HEK293 (cell line): ENCODE results near the gene ACBD3.

Experiments
- CTCF ChIA-PET: fragments of 350-600 bp; formaldehyde crosslinking; extraction: SDS; loops from one replicate; lab custom pipeline; 2021; ENCODE audit warnings: antibody characterized with exemption; lab: Yijun Ruan, JAX
- POLR2A ChIA-PET: fragments of 300-600 bp; formaldehyde crosslinking; extraction: SDS; loops from one replicate; lab custom pipeline; 2020; ENCODE audit warnings: antibody characterized with exemption, inconsistent platforms; lab: Yijun Ruan, JAX
- H3K27ac ChIP-seq: fragments of 200-500 bp; sonication (Bioruptor generic); 2 replicates; pipeline ENCODE4 v1.5.1; 2014; ENCODE audit warnings: low read depth, low read length, control low read depth, inconsistent platforms; ENCODE audit errors: extremely low read depth
- H3K36me3 ChIP-seq, 2 experiments: fragments of 200-500 bp in 1 of 2; sonication (Bioruptor generic) in 1 of 2; 1 replicate in 1 of 2; 2 replicates in 1 of 2; pipeline ENCODE4 v1.5.1; 2014 to 2017; ENCODE audit warnings: inconsistent platforms in 2 of 2, low read length in 2 of 2; ENCODE audit not compliant: control insufficient read depth in 2 of 2, insufficient read depth in 1 of 2
- H3K4me1 ChIP-seq: fragments of 200-500 bp; sonication (Bioruptor generic); 2 replicates; pipeline ENCODE4 v1.5.1; 2014; ENCODE audit warnings: mild to moderate bottlenecking, low read length, inconsistent platforms; ENCODE audit not compliant: control insufficient read depth, insufficient read depth
- H3K4me3 ChIP-seq: 2 replicates; pipeline ENCODE4 v1.5.1; 2011; ENCODE audit warnings: low read depth, mild to moderate bottlenecking, control low read depth, low read length, moderate library complexity
- H3K9me3 ChIP-seq: fragments of 200-500 bp; sonication (Bioruptor generic); 2 replicates; pipeline ENCODE4 v1.5.1; 2014; ENCODE audit warnings: low read depth, low read length, inconsistent platforms; ENCODE audit not compliant: control insufficient read depth, insufficient read depth
- EGR2 ChIP-seq: fragments of 450-650 bp; formaldehyde crosslinking; IDR thresholded peaks from 2 replicates; pipeline ENCODE4 v1.5.1; 2016; ENCODE audit warnings: low read depth, missing biosample characterization, missing genetic modification characterization
- GLIS1 ChIP-seq: fragments of 450-650 bp; formaldehyde crosslinking; IDR thresholded peaks from 2 replicates; pipeline ENCODE4 v1.5.1; 2016; ENCODE audit warnings: missing biosample characterization, missing genetic modification characterization
- GLIS2 ChIP-seq: fragments of 450-650 bp; formaldehyde crosslinking; IDR thresholded peaks from 2 replicates; pipeline ENCODE4 v1.5.1; 2016; ENCODE audit warnings: missing biosample characterization, missing genetic modification characterization
- HOXA7 ChIP-seq: sonication (generic); formaldehyde crosslinking; IDR thresholded peaks from 2 replicates; pipeline ENCODE4 v1.8.1; 2022; ENCODE audit warnings: missing genetic modification reagents, borderline replicate concordance
- KLF8 ChIP-seq: fragments of 450-650 bp; formaldehyde crosslinking; IDR thresholded peaks from 2 replicates; pipeline ENCODE4 v1.5.1; 2016; ENCODE audit warnings: missing biosample characterization, missing genetic modification characterization
- ZFHX2 ChIP-seq: fragments of 450-650 bp; formaldehyde crosslinking; conservative IDR thresholded peaks from 2 replicates; pipeline ENCODE4 v1.5.1; 2016; ENCODE audit warnings: missing biosample characterization, missing genetic modification characterization
- ZNF112 ChIP-seq: fragments of 450-650 bp; formaldehyde crosslinking; IDR thresholded peaks from 2 replicates; pipeline ENCODE4 v1.5.0; 2017; ENCODE audit warnings: missing biosample characterization, missing genetic modification characterization
- ZNF138 ChIP-seq: fragments of 450-650 bp; formaldehyde crosslinking; IDR thresholded peaks from 2 replicates; pipeline ENCODE4 v1.5.1; 2016; ENCODE audit warnings: missing biosample characterization, missing genetic modification characterization, borderline replicate concordance
- ZNF239 ChIP-seq: fragments of 450-650 bp; formaldehyde crosslinking; IDR thresholded peaks from 2 replicates; pipeline ENCODE4 v1.5.1; 2016; ENCODE audit warnings: missing biosample characterization, missing genetic modification characterization
- ZNF280C ChIP-seq: fragments of 450-650 bp; formaldehyde crosslinking; IDR thresholded peaks from 2 replicates; pipeline ENCODE4 v1.5.1; 2016; ENCODE audit warnings: missing biosample characterization, missing genetic modification characterization
- ZNF335 ChIP-seq: fragments of 450-650 bp; formaldehyde crosslinking; conservative IDR thresholded peaks from 2 replicates; pipeline ENCODE4 v1.5.1; 2016; ENCODE audit warnings: missing biosample characterization, missing genetic modification characterization
- ZNF37A ChIP-seq: fragments of 450-650 bp; IDR thresholded peaks from 2 replicates; pipeline ENCODE4 v1.5.1; 2018; ENCODE audit warnings: missing biosample characterization, missing genetic modification characterization
- ZNF398 ChIP-seq: fragments of 450-650 bp; formaldehyde crosslinking; IDR thresholded peaks from 2 replicates; pipeline ENCODE4 v1.5.1; 2017; ENCODE audit warnings: missing biosample characterization, missing genetic modification characterization
- ZNF449 ChIP-seq: fragments of 450-650 bp; formaldehyde crosslinking; IDR thresholded peaks from 2 replicates; pipeline ENCODE4 v1.5.1; 2017; ENCODE audit warnings: missing biosample characterization, mild to moderate bottlenecking, missing genetic modification characterization, moderate library complexity
- ZNF585B ChIP-seq: fragments of 450-650 bp; formaldehyde crosslinking; IDR thresholded peaks from 2 replicates; pipeline ENCODE4 v1.5.1; 2016; ENCODE audit warnings: missing biosample characterization, missing genetic modification characterization
- ZNF677 ChIP-seq: fragments of 450-650 bp; IDR thresholded peaks from 2 replicates; pipeline ENCODE4 v1.5.0; 2018; ENCODE audit warnings: missing biosample characterization, mild to moderate bottlenecking, missing genetic modification characterization, moderate library complexity
- ZSCAN23 ChIP-seq: fragments of 450-650 bp; formaldehyde crosslinking; IDR thresholded peaks from 2 replicates; pipeline ENCODE4 v1.5.1; 2016; ENCODE audit warnings: missing biosample characterization, missing genetic modification characterization
- ZSCAN4 ChIP-seq: fragments of 450-650 bp; formaldehyde crosslinking; IDR thresholded peaks from 2 replicates; pipeline ENCODE4 v1.5.1; 2017; ENCODE audit warnings: missing biosample characterization, missing genetic modification characterization
- TF ChIP-seq, protein P1 (sequence below): fragments of 450-650 bp; formaldehyde crosslinking; IDR thresholded peaks from 2 replicates; pipeline ENCODE4 v1.5.1; 2016; ENCODE audit warnings: missing biosample characterization, missing genetic modification characterization

ACBD3 gene

DNA sequence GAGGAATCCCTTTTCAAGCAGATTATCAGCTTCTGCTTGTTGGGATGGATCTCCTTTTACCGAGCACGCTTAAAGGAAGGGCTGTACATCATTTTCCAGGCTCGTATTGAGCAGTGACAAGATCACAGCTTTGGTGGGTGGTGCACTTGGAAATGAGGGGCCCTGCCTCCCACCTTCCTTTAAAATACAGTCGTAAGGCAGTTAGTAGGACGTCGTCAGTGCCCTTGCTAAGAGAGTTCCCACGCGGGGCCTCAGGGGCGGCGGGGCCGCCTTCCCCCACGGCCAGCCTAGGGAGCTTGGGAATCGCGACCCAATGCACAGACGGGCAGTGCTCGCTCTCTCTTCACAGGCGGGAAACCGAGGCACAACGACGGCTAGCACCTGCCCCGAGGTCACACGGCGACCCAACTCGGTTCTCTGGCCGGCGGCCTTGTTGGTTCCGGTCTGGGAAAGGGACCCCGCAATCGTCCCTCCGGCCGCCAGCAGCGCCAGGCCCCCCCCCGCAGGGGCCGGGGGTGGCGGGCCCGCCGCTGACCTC is 65.4 kb downstream of the ACBD3 start:
- POLR2A ChIA-PET, result interaction anchor here (0.6 to 1.6 kb wide), 7 partner anchors 10 to 1613 kb away, joined by 3 to 14 read pairs (median 4); partner anchors contain the start of genes H3-3A, LIN9 and SDE2
- H3K27ac ChIP-seq, result peak overlapping the region; percentile 97

More for the DNA sequence above, 65.4 kb downstream of the ACBD3 start:
- Histone ChIP-seq H3K36me3 (no peaks in the 10 kb centered on the region), H3K9me3 (no peaks in the 10 kb centered on the region), H3K4me1 (peaks cover 5% of the 10 kb centered on the region), H3K4me3 (peak overlapping the region; percentile 37)
- TF ChIP-seq ZNF335 (tag by site-specific recombination) (peak; percentile 76), ZSCAN4 (tag by site-specific recombination) (no peak), ZSCAN23 (tag by site-specific recombination) (no peak), ZNF138 (no peak), ZFHX2 (peak; percentile 62), EGR2 (tag by site-specific recombination) (peak; percentile 27; the same call in 1 of the 2 replicates), HOXA7 (CRISPR knock-in tag) (0 out of 2 replicates have a peak, but pooled peaks have one; percentile 27), ZNF449 (tag by site-specific recombination) (peak; percentile 25; the same call in 1 of the 2 replicates), ZNF239 (tag by site-specific recombination) (0 out of 2 replicates have a peak, but pooled peaks have one; percentile 5), ZNF112 (tag by site-specific recombination) (no peak), GLIS2 (tag by site-specific recombination) (peak; percentile 86), ZNF37A (tag by site-specific recombination) (0 out of 2 replicates have a peak, but pooled peaks have one; percentile 13), KLF8 (tag by site-specific recombination) (no peak), ZNF585B (tag by site-specific recombination) (0 out of 2 replicates have a peak, but pooled peaks have one; percentile 2), GLIS1 (tag by site-specific recombination) (0 out of 2 replicates have a peak, but pooled peaks have one; percentile 42), ZNF398 (peak; percentile 37), ZNF677 (tag by site-specific recombination) (0 out of 2 replicates have a peak, but pooled peaks have one; percentile 17), ZNF280C (tag by site-specific recombination) (no peak)
- TF ChIP-seq, protein P1, sequence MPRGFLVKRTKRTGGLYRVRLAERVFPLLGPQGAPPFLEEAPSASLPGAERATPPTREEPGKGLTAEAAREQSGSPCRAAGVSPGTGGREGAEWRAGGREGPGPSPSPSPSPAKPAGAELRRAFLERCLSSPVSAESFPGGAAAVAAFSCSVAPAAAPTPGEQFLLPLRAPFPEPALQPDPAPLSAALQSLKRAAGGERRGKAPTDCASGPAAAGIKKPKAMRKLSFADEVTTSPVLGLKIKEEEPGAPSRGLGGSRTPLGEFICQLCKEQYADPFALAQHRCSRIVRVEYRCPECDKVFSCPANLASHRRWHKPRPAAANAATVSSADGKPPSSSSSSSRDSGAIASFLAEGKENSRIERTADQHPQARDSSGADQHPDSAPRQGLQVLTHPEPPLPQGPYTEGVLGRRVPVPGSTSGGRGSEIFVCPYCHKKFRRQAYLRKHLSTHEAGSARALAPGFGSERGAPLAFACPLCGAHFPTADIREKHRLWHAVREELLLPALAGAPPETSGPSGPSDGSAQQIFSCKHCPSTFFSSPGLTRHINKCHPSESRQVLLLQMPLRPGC (tag by site-specific recombination), result no peak
- CTCF ChIA-PET, result interaction anchor here (0.5 to 5.1 kb wide), 26 partner anchors 10 to 646 kb away, joined by 3 to 86 read pairs (median 4); partner anchors contain the start of gene H3-3A
